ENCODE results near the gene GKN1.

GRCh38 chr2:68961380-68961779 lies 13.1 kb upstream of the GKN1 start:
- TF ChIP-seq POLR2AphosphoS5 (IDR thresholded peaks at IDR 0.05; ENCODE audit: insufficient read depth, low read depth, low read length): no peak
- TF ChIP-seq POLR2A (IDR thresholded peaks at IDR 0.05; ENCODE audit: low read depth, low read length): no peak
- no peak for TF ChIP-seq CTCF (IDR thresholded peaks at IDR 0.05; ENCODE audit: extremely low read depth in 1 of 2, insufficient read depth in 1 of 2, low read depth in 1 of 2, low read length in 2 of 2)
- no peak for TF ChIP-seq FOS (IDR thresholded peaks at IDR 0.05; ENCODE audit: borderline replicate concordance, insufficient read depth, low read length)
- no peak for TF ChIP-seq EZH2 (IDR thresholded peaks at IDR 0.05; ENCODE audit: borderline replicate concordance, low read depth, low read length, severe bottlenecking)
- TF ChIP-seq MAX (IDR thresholded peaks at IDR 0.05; ENCODE audit: insufficient read depth, insufficient read length): no peak

All from endothelial cell of umbilical vein (primary cell).